NCI-H460 (cell line): ENCODE data around the gene TPPP2. TPM values are rescaled to one million over a fixed set of nuclear protein-coding genes. Genes with fewer than 3 reads are reported as not detected.

Source experiments
- DNase-seq: peaks from one replicate; pipeline ENCODE4 v3.0.0-alpha.2; 2016; ENCODE audit warnings: low read depth; ENCODE audit errors: extremely low read depth
- total RNA-seq: library from RNA; depleted of rRNA; stranded (reverse); fragments of >200 nt; shearing (Covaris generic); gene quantifications from 2 replicates; pipeline ENCODE4 v1.2.3, GENCODE V29; 2014

The TPPP2 gene
- total RNA-seq, 1 experiment from 2014 or later: not detected

GRCh38 chr14:21016413-21017190, 13.4 kb upstream of the TPPP2 start:
- no peak for DNase-seq

- DNase-seq: no peak
These were observed 12.3 kb upstream of the TPPP2 start for GRCh38 chr14:21017528-21018245.

GRCh38 chr14:21018286-21018685, 11.7 kb upstream of the TPPP2 start:
- DNase-seq: no peak

GRCh38 chr14:21018781-21019180, 11.2 kb upstream of the TPPP2 start:
- no peak for DNase-seq

- DNase-seq: no peak
These were observed 10.7 kb upstream of the TPPP2 start for GRCh38 chr14:21019366-21019765.

- DNase-seq: no peak
These were observed 9.0 kb upstream of the TPPP2 start for GRCh38 chr14:21020977-21021545.

- no peak for DNase-seq
These were observed 7.3 kb upstream of the TPPP2 start for GRCh38 chr14:21022686-21023085.

GRCh38 chr14:21023174-21023573, 6.8 kb upstream of the TPPP2 start:
- no peak for DNase-seq

GRCh38 chr14:21023817-21024584, 6.0 kb upstream of the TPPP2 start:
- no peak for DNase-seq

GRCh38 chr14:21024585-21025370, 5.2 kb upstream of the TPPP2 start, which contains the start of gene NDRG2:
Gene NDRG2, minus strand, starts transcription at chr14:21025061. Its CDS starts 1,746 bp downstream, at chr14:21023315.
- peak; percentile 31 for DNase-seq

- no peak for DNase-seq
These were observed 4.4 kb upstream of the TPPP2 start for GRCh38 chr14:21025371-21026273.

GRCh38 chr14:21026274-21026987, 3.6 kb upstream of the TPPP2 start:
- no peak for DNase-seq

- no peak for DNase-seq
These were observed 3.1 kb upstream of the TPPP2 start for GRCh38 chr14:21026988-21027315.

- no peak for DNase-seq
These were observed 514 bp downstream of the TPPP2 start for GRCh38 chr14:21030531-21030930.

GRCh38 chr14:21032326-21033132, 2.5 kb downstream of the TPPP2 start:
- DNase-seq: no peak

- no peak for DNase-seq
These were observed 3.2 kb downstream of the TPPP2 start for GRCh38 chr14:21033133-21033698.

GRCh38 chr14:21034707-21035106, 4.7 kb downstream of the TPPP2 start, which contains the start of gene RNASE13:
Gene RNASE13, minus strand, starts transcription at chr14:21034807. Its CDS starts 519 bp downstream, at chr14:21034288.
- DNase-seq: no peak
